Mucosa of rectum (tissue), 2 donors: ENCODE measurements around the gene PTGER1.
"Not testable (repeated sequence)": the region's sequence is repeated elsewhere in the genome, so short reads cannot be mapped to it uniquely, and the experiment has no call there.

Source experiments
- H3K27ac ChIP-seq, 2 donors: one replicate each; pipeline ENCODE4 v1.7.0; 2013; ENCODE audit warnings: inconsistent platforms in 2 of 2, low read depth in 2 of 2, low read length in 2 of 2
- H3K27me3 ChIP-seq, 2 donors: one replicate each; pipeline ENCODE4 v1.7.0; 2013; ENCODE audit warnings: low read length in 2 of 2; ENCODE audit not compliant: control insufficient read depth in 2 of 2, insufficient read depth in 2 of 2
- H3K36me3 ChIP-seq, 2 donors: one replicate each; pipeline ENCODE4 v1.7.0; 2013; ENCODE audit warnings: low read length in 2 of 2; ENCODE audit not compliant: control insufficient read depth in 2 of 2, insufficient read depth in 2 of 2
- H3K4me1 ChIP-seq, 2 donors: one replicate each; pipeline ENCODE4 v1.7.0; 2013; ENCODE audit warnings: low read length in 2 of 2, mild to moderate bottlenecking in 1 of 2; ENCODE audit not compliant: control insufficient read depth in 2 of 2, insufficient read depth in 2 of 2
- H3K4me3 ChIP-seq, 2 donors: one replicate each; pipeline ENCODE4 v1.7.0; 2013; ENCODE audit warnings: low read length in 2 of 2
- H3K9ac ChIP-seq, 2 donors: one replicate each; pipeline ENCODE4 v1.7.0; 2013; ENCODE audit warnings: low read length in 2 of 2, low read depth in 1 of 2, mild to moderate bottlenecking in 1 of 2
- H3K9me3 ChIP-seq, 2 donors: one replicate each; pipeline ENCODE4 v1.7.0; 2013; ENCODE audit warnings: low read length in 2 of 2; ENCODE audit not compliant: control insufficient read depth in 2 of 2
- donor health status: healthy.
- donor health status: Normal muscosa, but diverticular disease.

Gene PTGER1

DNA sequence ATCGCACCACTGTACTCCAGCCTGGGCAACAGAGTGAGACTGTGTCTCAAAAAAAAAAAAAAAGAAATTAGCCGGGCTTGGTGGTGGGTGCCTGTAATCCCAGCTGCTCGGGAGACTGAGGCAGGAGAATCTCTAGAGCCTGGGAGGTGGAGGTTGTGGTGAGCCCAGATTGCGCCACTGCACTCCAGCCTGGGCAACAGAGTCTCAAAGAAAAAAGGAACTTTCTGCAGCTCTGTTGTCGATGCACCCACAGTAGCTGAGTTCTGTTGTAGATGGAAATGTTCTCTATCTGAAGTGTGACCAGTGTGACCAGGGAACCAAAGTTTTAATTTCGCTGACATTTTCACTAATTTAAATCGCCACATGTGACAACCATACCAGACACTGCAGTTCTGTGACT, 12.8 kb downstream of the PTGER1 start:
- H3K9me3 ChIP-seq, H3K9ac ChIP-seq, H3K27ac ChIP-seq, H3K4me3 ChIP-seq, H3K4me1 ChIP-seq, H3K27me3 ChIP-seq: not testable (repeated sequence)
- peaks cover 5 to 26% of the 10 kb centered on the region in 2 donors for H3K36me3 ChIP-seq

DNA sequence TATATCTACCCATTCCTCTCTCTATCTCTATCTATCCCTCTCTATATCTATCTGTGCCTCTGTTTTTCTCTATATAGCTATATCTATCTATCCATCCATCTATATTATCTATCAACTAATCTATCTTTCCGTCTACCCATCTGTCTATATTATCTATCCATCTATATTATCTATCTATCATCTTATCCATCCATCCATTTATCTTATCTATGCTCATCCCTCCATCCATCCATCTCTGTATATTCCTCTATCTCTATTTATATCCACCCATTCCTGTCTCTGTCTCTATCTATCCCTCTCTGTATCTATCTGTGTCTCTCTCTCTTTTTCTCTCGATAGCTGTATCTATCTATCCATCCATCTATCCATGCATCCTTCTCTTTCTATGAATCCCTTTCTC, 14.2 kb downstream of the PTGER1 start:
- no peaks in the 10 kb centered on the region for H3K27me3 ChIP-seq
- no peaks in the 10 kb centered on the region for H3K9me3 ChIP-seq
- H3K4me3 ChIP-seq = no peak overlapping the region
- no peak overlapping the region for H3K27ac ChIP-seq
- H3K9ac ChIP-seq = no peak overlapping the region
- no peaks in the 10 kb centered on the region for H3K4me1 ChIP-seq
- H3K36me3 ChIP-seq = peaks cover 5 to 26% of the 10 kb centered on the region in 2 donors

DNA sequence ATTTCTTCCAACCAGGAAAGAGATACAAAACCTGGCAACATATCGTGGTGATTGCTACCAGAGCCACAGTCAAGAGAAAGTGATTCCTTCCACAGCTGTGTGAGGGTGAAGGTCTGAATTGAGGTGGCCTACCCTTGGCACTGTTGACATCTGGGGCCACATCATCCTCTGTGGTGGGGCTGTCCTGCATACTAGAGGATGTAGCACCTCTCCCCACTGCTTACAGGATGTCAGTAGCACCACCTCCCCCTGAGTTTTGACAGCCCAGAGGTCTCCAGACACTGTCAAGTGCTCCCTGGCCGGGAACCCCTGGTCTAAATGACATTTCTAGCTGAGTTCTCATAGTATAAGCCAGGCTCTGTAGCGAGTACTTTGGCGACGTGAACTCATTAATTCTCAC, 15.5 kb downstream of the PTGER1 start:
- Histone ChIP-seq H3K4me3 (no peak overlapping the region), H3K4me1 (no peaks in the 10 kb centered on the region), H3K36me3 (peaks cover 5 to 23% of the 10 kb centered on the region in 2 donors), H3K9me3 (no peaks in the 10 kb centered on the region), H3K9ac (no peak overlapping the region), H3K27me3 (no peaks in the 10 kb centered on the region), H3K27ac (no peak overlapping the region)

DNA sequence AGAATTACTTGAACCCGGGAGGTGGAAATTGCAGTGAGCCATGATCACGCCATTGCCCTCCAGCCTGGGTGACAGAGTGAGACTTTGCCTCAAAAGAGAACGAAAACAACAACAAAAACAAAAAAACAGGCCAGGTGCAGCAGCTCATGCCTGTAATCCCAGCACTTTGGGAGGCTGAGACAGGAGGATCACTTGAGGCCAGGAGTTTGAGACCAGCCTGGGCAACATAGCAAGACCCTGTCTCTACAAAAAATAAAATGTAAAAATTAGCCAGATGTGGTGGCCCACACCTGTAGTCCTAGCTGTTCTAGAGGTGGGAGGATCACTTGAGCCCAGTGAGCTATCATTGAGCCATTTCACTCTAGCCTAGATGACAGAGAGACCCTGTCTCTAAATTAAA, 22.9 kb downstream of the PTGER1 start:
- H3K27ac ChIP-seq, H3K9me3 ChIP-seq, H3K4me1 ChIP-seq, H3K9ac ChIP-seq, H3K27me3 ChIP-seq, H3K4me3 ChIP-seq: not testable (repeated sequence)
- peaks cover 13 to 19% of the 10 kb centered on the region in 2 donors for H3K36me3 ChIP-seq

DNA sequence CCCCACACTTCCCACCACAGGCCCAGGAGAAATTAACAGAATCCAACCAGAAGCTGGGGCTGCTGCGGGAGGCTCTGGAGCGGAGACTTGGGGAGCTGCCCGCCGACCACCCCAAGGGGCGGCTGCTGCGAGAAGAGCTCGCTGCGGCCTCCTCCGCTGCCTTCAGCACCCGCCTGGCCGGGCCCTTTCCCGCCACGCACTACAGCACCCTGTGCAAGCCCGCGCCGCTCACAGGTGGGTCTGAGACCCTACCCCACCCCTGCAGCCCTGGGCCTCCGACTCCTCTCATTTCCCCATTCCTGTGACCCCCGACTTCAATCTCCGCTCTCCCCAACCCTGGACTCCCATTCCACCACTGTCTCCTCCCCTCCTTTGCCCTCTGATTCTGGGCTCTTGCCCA, 24.3 kb downstream of the PTGER1 start:
- Histone ChIP-seq H3K4me1 (no peaks in the 10 kb centered on the region), H3K27me3 (no peaks in the 10 kb centered on the region), H3K27ac (no peak overlapping the region), H3K9ac (no peak overlapping the region), H3K9me3 (no peaks in the 10 kb centered on the region), H3K36me3 (peaks cover 20 to 32% of the 10 kb centered on the region in 2 donors), H3K4me3 (no peak overlapping the region)

DNA sequence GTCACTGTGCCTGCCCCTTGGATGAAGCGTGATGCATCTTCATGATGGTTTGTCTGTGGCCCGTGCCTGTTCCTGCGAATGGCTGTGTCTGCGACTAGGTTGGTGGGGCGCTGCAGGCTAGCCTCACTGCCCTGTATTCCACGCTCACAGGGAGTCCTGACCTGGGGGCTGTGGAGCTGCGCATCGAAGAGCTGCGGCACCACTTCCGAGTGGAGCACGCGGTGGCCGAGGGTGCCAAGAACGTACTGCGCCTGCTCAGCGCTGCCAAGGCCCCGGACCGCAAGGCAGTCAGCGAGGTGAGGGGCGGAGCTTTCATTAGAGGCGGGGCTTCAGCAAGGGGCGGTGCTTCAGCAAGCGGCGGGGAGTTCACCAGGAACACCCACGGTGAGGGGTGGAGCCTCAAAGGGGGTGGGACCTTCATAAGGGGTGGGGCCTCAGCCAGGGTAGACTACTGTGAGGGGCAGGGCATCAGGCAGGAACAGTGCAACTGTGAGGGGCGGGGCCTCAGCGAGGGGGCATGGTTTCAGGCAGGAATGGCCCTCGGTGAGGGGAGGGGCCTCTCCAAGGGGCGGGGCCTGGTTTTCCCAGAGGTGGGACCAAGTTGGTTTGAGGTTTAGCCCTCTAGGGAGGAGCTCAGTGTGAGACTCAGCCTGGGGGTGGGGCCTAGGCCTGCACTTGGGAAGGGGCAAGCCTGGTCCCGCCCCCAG, 24.8 kb downstream of the PTGER1 start:
- H3K36me3 ChIP-seq = peaks cover 20 to 32% of the 10 kb centered on the region in 2 donors
- no peak overlapping the region for H3K4me3 ChIP-seq
- no peaks in the 10 kb centered on the region for H3K9me3 ChIP-seq
- H3K27ac ChIP-seq = no peak overlapping the region
- no peak overlapping the region for H3K9ac ChIP-seq
- no peaks in the 10 kb centered on the region for H3K4me1 ChIP-seq
- no peaks in the 10 kb centered on the region for H3K27me3 ChIP-seq

DNA sequence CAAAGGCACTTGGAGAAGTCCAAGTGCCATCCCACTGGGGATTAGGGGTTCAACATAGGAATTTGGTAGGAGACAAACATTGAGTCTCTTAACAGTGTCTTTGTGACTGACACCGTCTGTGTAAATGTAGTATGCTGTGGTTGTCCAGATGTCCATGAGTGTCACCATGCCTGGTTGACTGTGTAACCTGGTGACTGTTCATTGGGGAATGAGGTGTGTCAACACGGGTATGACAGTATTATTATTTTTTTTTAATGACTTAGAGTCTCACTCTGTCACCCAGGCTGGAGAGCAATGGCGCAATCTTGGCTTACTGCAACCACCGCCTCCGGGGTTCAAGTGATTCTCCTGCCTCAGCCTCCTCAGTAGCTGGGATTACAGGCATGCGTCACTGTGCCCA, 25.8 kb downstream of the PTGER1 start:
- Histone ChIP-seq H3K36me3 (peaks cover 23 to 37% of the 10 kb centered on the region in 2 donors), H3K27ac (no peak overlapping the region), H3K4me3 (no peak overlapping the region), H3K27me3 (no peaks in the 10 kb centered on the region), H3K9ac (no peak overlapping the region), H3K9me3 (no peaks in the 10 kb centered on the region), H3K4me1 (no peaks in the 10 kb centered on the region)

DNA sequence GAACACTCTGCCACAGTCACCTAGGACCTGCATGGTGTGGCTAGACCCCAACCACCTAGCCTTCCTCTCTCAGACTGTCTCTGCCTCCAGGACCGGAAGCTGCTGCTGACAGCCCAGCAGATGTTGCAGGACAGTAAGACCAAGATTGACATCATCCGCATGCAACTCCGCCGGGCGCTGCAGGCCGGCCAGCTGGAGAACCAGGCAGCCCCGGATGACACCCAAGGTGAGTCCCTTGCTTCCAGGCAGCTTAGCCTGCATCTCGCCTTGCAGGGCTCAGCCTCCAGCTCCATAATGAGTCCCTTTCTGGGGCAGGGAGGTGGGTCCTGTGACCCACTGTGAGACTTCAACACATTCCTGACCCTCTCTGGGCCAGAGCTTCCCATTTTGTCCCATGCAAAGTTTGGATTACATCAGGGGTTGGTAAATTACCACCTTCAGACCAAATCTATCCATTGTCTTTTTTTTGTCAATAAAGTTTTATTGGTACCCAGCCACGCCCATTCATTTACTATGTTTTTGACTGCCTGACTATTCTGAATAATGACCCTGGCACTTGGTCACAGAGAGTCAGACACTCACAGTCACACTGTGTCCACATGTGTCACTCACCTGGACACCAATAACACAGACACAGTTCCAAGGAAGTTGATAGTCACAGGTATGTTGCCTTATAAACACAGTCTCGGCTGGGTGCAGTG, 28.7 kb downstream of the PTGER1 start:
- no peak overlapping the region for H3K4me3 ChIP-seq
- H3K9me3 ChIP-seq = no peaks in the 10 kb centered on the region
- H3K4me1 ChIP-seq = no peaks in the 10 kb centered on the region
- no peak overlapping the region for H3K9ac ChIP-seq
- H3K36me3 ChIP-seq = peaks cover 34 to 53% of the 10 kb centered on the region in 2 donors
- H3K27me3 ChIP-seq = no peaks in the 10 kb centered on the region
- no peak overlapping the region for H3K27ac ChIP-seq

DNA sequence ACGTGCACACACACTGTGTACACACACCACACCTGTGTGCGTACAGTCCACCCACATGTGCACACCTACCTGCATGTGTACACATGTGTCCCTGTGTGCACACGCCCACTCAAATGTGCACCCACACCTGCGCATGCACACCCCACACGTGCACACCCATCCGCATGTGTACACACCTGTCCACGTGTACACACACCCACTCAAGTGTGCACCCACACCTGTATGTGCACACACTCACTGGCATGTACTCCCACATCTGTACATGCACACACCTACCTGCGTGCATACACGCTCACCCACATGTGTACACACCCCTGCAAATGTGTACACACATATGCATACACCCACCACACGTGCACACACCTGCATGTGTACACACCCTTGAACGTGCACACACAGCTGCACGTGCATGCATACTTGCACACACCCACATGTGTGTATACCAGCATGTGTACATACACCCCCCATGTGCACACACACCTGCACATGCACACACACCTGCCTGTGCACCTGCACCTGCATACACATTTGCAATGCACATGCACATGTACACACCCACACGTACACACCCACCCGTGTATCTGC, 31.4 kb downstream of the PTGER1 start:
- Histone ChIP-seq H3K36me3 (peaks cover 26 to 42% of the 10 kb centered on the region in 2 donors), H3K9me3 (no peaks in the 10 kb centered on the region), H3K27ac (no peak overlapping the region), H3K4me3 (no peak overlapping the region), H3K27me3 (no peaks in the 10 kb centered on the region), H3K4me1 (peaks cover 8 to 10% of the 10 kb centered on the region in 2 donors), H3K9ac (no peak overlapping the region)

DNA sequence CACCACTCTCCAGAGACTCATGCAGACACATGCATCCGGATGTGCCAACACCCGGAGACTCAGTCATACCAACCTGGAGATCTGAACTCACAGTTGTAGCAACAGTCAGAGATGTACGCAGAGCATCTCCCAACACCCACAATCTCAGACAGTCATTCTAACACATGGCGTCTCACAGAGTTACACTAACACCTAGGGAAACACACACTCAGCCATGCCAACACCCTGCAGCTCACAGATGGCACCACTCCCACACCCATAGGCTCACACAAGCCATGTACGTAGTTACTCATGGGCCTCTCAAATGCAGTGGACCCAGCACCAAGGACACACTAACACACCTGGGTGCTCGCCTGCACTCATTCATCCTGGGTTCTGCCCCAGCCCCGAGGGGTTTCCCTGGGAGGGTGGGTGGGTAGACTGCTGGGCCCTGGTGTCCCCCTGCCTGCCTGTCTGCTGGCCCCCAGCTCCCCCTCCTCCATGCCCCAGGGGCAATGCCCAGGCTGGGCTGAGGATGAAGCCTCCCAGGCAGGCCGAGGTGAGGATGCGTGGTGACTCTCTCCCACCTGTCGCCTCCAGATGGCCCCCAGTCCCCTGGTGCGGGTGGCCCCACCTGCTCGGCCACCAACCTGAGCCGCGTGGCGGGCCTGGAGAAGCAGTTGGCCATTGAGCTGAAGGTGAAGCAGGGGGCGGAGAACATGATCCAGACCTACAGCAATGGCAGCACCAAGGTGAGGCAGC, 32.1 kb downstream of the PTGER1 start:
- Histone ChIP-seq H3K9me3 (no peaks in the 10 kb centered on the region), H3K27me3 (no peaks in the 10 kb centered on the region), H3K27ac (no peak overlapping the region), H3K4me3 (no peak overlapping the region), H3K36me3 (peaks cover 21 to 38% of the 10 kb centered on the region in 2 donors), H3K9ac (no peak overlapping the region), H3K4me1 (peaks cover 8 to 10% of the 10 kb centered on the region in 2 donors)
